GM21390 (cell line): ENCODE data around the gene ZNF860.
"Not testable (repeated sequence)": the region's sequence is repeated elsewhere in the genome, so short reads cannot be mapped to it uniquely, and the experiment has no call there.

Experiments
- ATAC-seq: cut with Tn5 transposase; IDR thresholded peaks from one replicate; pipeline ENCODE4 v1.9.1; 2021; ENCODE audit not compliant: unreplicated experiment

Gene ZNF860

GRCh38 chr3:31960793-31961431 lies 20.6 kb upstream of the ZNF860 start:
- peak; percentile 51 for ATAC-seq

GRCh38 chr3:31962801-31963205 lies 18.7 kb upstream of the ZNF860 start:
- no peak for ATAC-seq

GRCh38 chr3:31966978-31967591 lies 14.5 kb upstream of the ZNF860 start:
- no peak for ATAC-seq

- ATAC-seq, result no peak
Measured at GRCh38 chr3:31967592-31967991, 14.0 kb upstream of the ZNF860 start.

- ATAC-seq, result no peak
Measured at GRCh38 chr3:31968369-31968926, 13.1 kb upstream of the ZNF860 start.

- ATAC-seq, result no peak
Measured at GRCh38 chr3:31968927-31969418, 12.6 kb upstream of the ZNF860 start.

- no peak for ATAC-seq
Measured at GRCh38 chr3:31971607-31972006, 9.9 kb upstream of the ZNF860 start.

- ATAC-seq, result no peak
Measured at GRCh38 chr3:31973081-31973480, 8.5 kb upstream of the ZNF860 start.

GRCh38 chr3:31973837-31974236 lies 7.7 kb upstream of the ZNF860 start:
- no peak for ATAC-seq

- no peak for ATAC-seq
Measured at GRCh38 chr3:31974471-31974870, 7.1 kb upstream of the ZNF860 start.

- ATAC-seq, result no peak
Measured at GRCh38 chr3:31974964-31975363, 6.6 kb upstream of the ZNF860 start.

- no peak for ATAC-seq
Measured at GRCh38 chr3:31976302-31976701, 5.2 kb upstream of the ZNF860 start.

- ATAC-seq, result no peak
Measured at GRCh38 chr3:31977736-31978135, 3.8 kb upstream of the ZNF860 start.

- ATAC-seq, result no peak
Measured at GRCh38 chr3:31978553-31978952, 3.0 kb upstream of the ZNF860 start.

GRCh38 chr3:31979001-31979697 lies 2.4 kb upstream of the ZNF860 start:
- peak; percentile 54 for ATAC-seq

- ATAC-seq, result peak; percentile 44
Measured at GRCh38 chr3:31980530-31981205, 882 bp upstream of the ZNF860 start.

- ATAC-seq, result no peak
Measured at GRCh38 chr3:31984321-31984720, 2.8 kb downstream of the ZNF860 start.

GRCh38 chr3:31985831-31986230 lies 4.3 kb downstream of the ZNF860 start:
- ATAC-seq, result no peak

GRCh38 chr3:31988271-31988670 lies 6.7 kb downstream of the ZNF860 start:
- no peak for ATAC-seq

GRCh38 chr3:31992995-31993394 lies 11.4 kb downstream of the ZNF860 start:
- not testable (repeated sequence) for ATAC-seq

- ATAC-seq, result no peak
Measured at GRCh38 chr3:31993843-31994242, 12.3 kb downstream of the ZNF860 start.
